Endodermal cell (in vitro differentiated cells): ENCODE data around the gene MTCL1. TPM values are rescaled to one million over a fixed set of nuclear protein-coding genes. Genes with fewer than 3 reads are reported as not detected.

Source experiments
- DNase-seq: peaks from one replicate; pipeline ENCODE4 v3.0.0-alpha.2; 2017
- H3K27ac ChIP-seq: 2 replicates; pipeline ENCODE4 v1.5.1; 2013; ENCODE audit warnings: mild to moderate bottlenecking, low read depth, low read length, moderate library complexity
- H3K27me3 ChIP-seq: 2 replicates; pipeline ENCODE4 v1.6.1; 2013; ENCODE audit warnings: mild to moderate bottlenecking, low read length, moderate library complexity; ENCODE audit not compliant: insufficient read depth, control insufficient read depth, poor library complexity, severe bottlenecking
- H3K36me3 ChIP-seq: 2 replicates; pipeline ENCODE4 v1.7.0; 2013; ENCODE audit warnings: mild to moderate bottlenecking, low read length, moderate library complexity; ENCODE audit not compliant: control insufficient read depth, insufficient read depth
- H3K4me1 ChIP-seq: one replicate; pipeline ENCODE4 v1.7.0; 2013; ENCODE audit warnings: low read length; ENCODE audit not compliant: control insufficient read depth, insufficient read depth
- H3K4me3 ChIP-seq: 2 replicates; pipeline ENCODE4 v1.5.1; 2013; ENCODE audit warnings: mild to moderate bottlenecking, low read length, moderate library complexity
- H3K9ac ChIP-seq: 2 replicates; pipeline ENCODE4 v1.6.1; 2013; ENCODE audit warnings: mild to moderate bottlenecking, low read length, moderate library complexity; ENCODE audit not compliant: poor library complexity, severe bottlenecking; ENCODE audit errors: extremely low read depth
- H3K9me3 ChIP-seq: 2 replicates; pipeline ENCODE4 v1.6.1; 2013; ENCODE audit warnings: mild to moderate bottlenecking, low read length, moderate library complexity; ENCODE audit not compliant: control insufficient read depth
- H3K27ac Mint-ChIP-seq: 2 replicates; pipeline ENCODE4 v1.8.0; 2020; ENCODE audit warnings: mixed read lengths
- H3K27me3 Mint-ChIP-seq: 2 replicates; pipeline ENCODE4 v1.8.0; 2021; ENCODE audit warnings: mild to moderate bottlenecking, mixed read lengths; ENCODE audit not compliant: insufficient read depth
- H3K36me3 Mint-ChIP-seq: 2 replicates; pipeline ENCODE4 v1.8.0; 2020; ENCODE audit warnings: low read depth, mixed read lengths
- H3K4me1 Mint-ChIP-seq: 2 replicates; pipeline ENCODE4 v1.8.0; 2020; ENCODE audit warnings: mixed read lengths
- H3K4me3 Mint-ChIP-seq: 2 replicates; pipeline ENCODE4 v1.8.0; 2020; ENCODE audit warnings: mild to moderate bottlenecking, moderate library complexity, mixed read lengths
- H3K9me3 Mint-ChIP-seq: 2 replicates; pipeline ENCODE4 v1.8.0; 2020; ENCODE audit warnings: mild to moderate bottlenecking, mixed read lengths
- CTCF ChIP-seq: fragments of 200-600 bp; sonication (generic); conservative IDR thresholded peaks from 2 replicates; pipeline ENCODE4 v1.5.0; 2021; ENCODE audit warnings: antibody characterized with exemption, mild to moderate bottlenecking
- WGBS, 2 experiments: methylation state at CpG; one replicate each; pipeline versions ENCODE4 v1.1.5 to v1.1.7; 2013; ENCODE audit warnings: missing lambda C conversion rate in 2 of 2, mixed read lengths in 1 of 2; ENCODE audit not compliant: insufficient coverage in 1 of 2, insufficient read length in 1 of 2; 5-methylcytosine and 5-hydroxymethylcytosine counted together
- total RNA-seq, 2 donors: library from RNA; stranded (reverse); fragmentation: NEBNext Ultra II Directional in 1 of 2; extraction: Animal tissue kit (Norgen Biotek cat#: 25700) in 1 of 2; gene quantifications; 2 replicates in 1 of 2; 3 replicates in 1 of 2; pipeline ENCODE4 v1.2.1, GENCODE V29; 2021

Gene MTCL1
- total RNA-seq, 2 donors from 2014 or later, result 15.0 to 26.0 TPM

GRCh38 chr18:8747440-8747937 lies 42.1 kb downstream of the MTCL1 start:
- H3K9ac ChIP-seq, result no peak overlapping the region
- H3K27ac ChIP-seq, result no peak overlapping the region
- no peaks in the 10 kb centered on the region for H3K9me3 ChIP-seq
- peaks cover under 1% of the 10 kb centered on the region for H3K36me3 Mint-ChIP-seq
- H3K27me3 ChIP-seq, result no peaks in the 10 kb centered on the region
- no peaks in the 10 kb centered on the region for H3K9me3 Mint-ChIP-seq
- no peak overlapping the region for H3K4me3 Mint-ChIP-seq
- no peaks in the 10 kb centered on the region for H3K36me3 ChIP-seq
- no peaks in the 10 kb centered on the region for H3K27me3 Mint-ChIP-seq
- H3K4me1 Mint-ChIP-seq, result no peaks in the 10 kb centered on the region
- peak overlapping the region; percentile 60 for H3K27ac Mint-ChIP-seq
- 87 to 91% methylated on average over 6 of the region's 6 CpGs for WGBS, 2 experiments
- H3K4me3 ChIP-seq, result no peak overlapping the region
- H3K4me1 ChIP-seq, result no peaks in the 10 kb centered on the region
- DNase-seq, result no peak
- TF ChIP-seq CTCF, result no peak

- no peak overlapping the region for H3K9ac ChIP-seq
- 91 to 93% methylated on average over 6 of the region's 6 CpGs for WGBS, 2 experiments
- no peak overlapping the region for H3K4me3 ChIP-seq
- no peaks in the 10 kb centered on the region for H3K36me3 ChIP-seq
- H3K4me1 Mint-ChIP-seq, result no peaks in the 10 kb centered on the region
- no peak overlapping the region for H3K27ac ChIP-seq
- H3K36me3 Mint-ChIP-seq, result peaks cover 4% of the 10 kb centered on the region
- no peak overlapping the region for H3K27ac Mint-ChIP-seq
- no peaks in the 10 kb centered on the region for H3K27me3 ChIP-seq
- no peaks in the 10 kb centered on the region for H3K4me1 ChIP-seq
- no peaks in the 10 kb centered on the region for H3K9me3 Mint-ChIP-seq
- H3K4me3 Mint-ChIP-seq, result no peak overlapping the region
- no peaks in the 10 kb centered on the region for H3K9me3 ChIP-seq
- TF ChIP-seq CTCF, result no peak
- no peaks in the 10 kb centered on the region for H3K27me3 Mint-ChIP-seq
- no peak for DNase-seq
Measured at GRCh38 chr18:8749492-8749891, 44.1 kb downstream of the MTCL1 start.

- no peak overlapping the region for H3K4me3 Mint-ChIP-seq
- no peaks in the 10 kb centered on the region for H3K9me3 Mint-ChIP-seq
- 89 to 92% methylated on average over 6 to 8 of the region's 8 CpGs for WGBS, 2 experiments
- no peak overlapping the region for H3K27ac ChIP-seq
- no peak for DNase-seq
- H3K4me3 ChIP-seq, result no peak overlapping the region
- H3K27ac Mint-ChIP-seq, result no peak overlapping the region
- H3K9me3 ChIP-seq, result no peaks in the 10 kb centered on the region
- H3K4me1 Mint-ChIP-seq, result no peaks in the 10 kb centered on the region
- H3K27me3 Mint-ChIP-seq, result no peaks in the 10 kb centered on the region
- H3K36me3 ChIP-seq, result no peaks in the 10 kb centered on the region
- H3K4me1 ChIP-seq, result no peaks in the 10 kb centered on the region
- H3K9ac ChIP-seq, result no peak overlapping the region
- TF ChIP-seq CTCF, result no peak
- no peaks in the 10 kb centered on the region for H3K27me3 ChIP-seq
- peaks cover 4% of the 10 kb centered on the region for H3K36me3 Mint-ChIP-seq
Measured at GRCh38 chr18:8750954-8751415, 45.6 kb downstream of the MTCL1 start.
